H9 (cell line): Measurements from ENCODE around the gene PDZD2. TPM values are rescaled to one million over a fixed set of nuclear protein-coding genes. Genes with fewer than 3 reads are reported as not detected.
"Not testable (repeated sequence)": the region's sequence is repeated elsewhere in the genome, so short reads cannot be mapped to it uniquely, and the experiment has no call there.

ENCODE experiments used
- DNase-seq: peaks from one replicate; pipeline ENCODE4 v3.0.0-alpha.2; 2017
- H2AFZ ChIP-seq: one replicate; pipeline ENCODE4 v1.6.1; 2013; ENCODE audit warnings: mild to moderate bottlenecking, low read length, control low read depth, moderate library complexity
- H2AK5ac ChIP-seq: 2 replicates; pipeline ENCODE4 v1.6.1; 2013; ENCODE audit warnings: low read length, control low read depth, mixed read lengths; ENCODE audit not compliant: insufficient read length
- H2BK120ac ChIP-seq: one replicate; pipeline ENCODE4 v1.6.1; 2013; ENCODE audit warnings: low read depth, mild to moderate bottlenecking, low read length, control low read depth, inconsistent platforms; ENCODE audit not compliant: poor library complexity, severe bottlenecking
- H2BK12ac ChIP-seq: 2 replicates; pipeline ENCODE4 v1.6.1; 2013; ENCODE audit warnings: low read length, control low read depth, mixed read lengths, low read depth; ENCODE audit not compliant: insufficient read length
- H2BK15ac ChIP-seq: 2 replicates; pipeline ENCODE4 v1.6.1; 2013; ENCODE audit warnings: low read depth, low read length, control low read depth
- H2BK20ac ChIP-seq: one replicate; pipeline ENCODE4 v1.6.1; 2013; ENCODE audit warnings: low read depth, mild to moderate bottlenecking, low read length, control low read depth, inconsistent platforms; ENCODE audit not compliant: poor library complexity, severe bottlenecking
- H2BK5ac ChIP-seq: 2 replicates; pipeline ENCODE4 v1.6.1; 2013; ENCODE audit warnings: low read length, control low read depth, mixed read lengths; ENCODE audit not compliant: insufficient read length
- H3K14ac ChIP-seq: 2 replicates; pipeline ENCODE4 v1.6.1; 2013; ENCODE audit warnings: low read length, control low read depth; ENCODE audit not compliant: insufficient read depth
- H3K18ac ChIP-seq: 2 replicates; pipeline ENCODE4 v1.6.1; 2013; ENCODE audit warnings: low read depth, mild to moderate bottlenecking, mixed read lengths, low read length, control low read depth; ENCODE audit not compliant: insufficient read length
- H3K23ac ChIP-seq: 2 replicates; pipeline ENCODE4 v1.6.1; 2013; ENCODE audit warnings: low read length, control low read depth, mixed read lengths, low read depth; ENCODE audit not compliant: insufficient read length
- H3K23me2 ChIP-seq: 2 replicates; pipeline ENCODE4 v1.6.1; 2013; ENCODE audit warnings: low read depth, mild to moderate bottlenecking, mixed read lengths, low read length, control low read depth; ENCODE audit not compliant: insufficient read length, poor library complexity, severe bottlenecking
- H3K27ac ChIP-seq: 2 replicates; pipeline ENCODE4 v1.5.1; 2013; ENCODE audit warnings: low read length, control low read depth, mixed read lengths, low read depth; ENCODE audit not compliant: insufficient read length
- H3K27me3 ChIP-seq: 2 replicates; pipeline ENCODE4 v1.6.1; 2013; ENCODE audit warnings: low read length, control low read depth, inconsistent platforms; ENCODE audit not compliant: insufficient read depth
- H3K4ac ChIP-seq: 2 replicates; pipeline ENCODE4 v1.6.1; 2013; ENCODE audit warnings: low read depth, mild to moderate bottlenecking, control low read depth, inconsistent platforms, low read length, moderate library complexity
- H3K4me1 ChIP-seq: 2 replicates; pipeline ENCODE4 v1.6.1; 2013; ENCODE audit warnings: low read length, control low read depth, inconsistent platforms; ENCODE audit not compliant: insufficient read depth
- H3K4me2 ChIP-seq: 2 replicates; pipeline ENCODE4 v1.6.1; 2013; ENCODE audit warnings: low read length, control low read depth, mixed read lengths; ENCODE audit not compliant: insufficient read length, insufficient read depth
- H3K56ac ChIP-seq: 2 replicates; pipeline ENCODE4 v1.6.1; 2013; ENCODE audit warnings: low read depth, mild to moderate bottlenecking, mixed read lengths, low read length, control low read depth; ENCODE audit not compliant: insufficient read length
- H3K79me1 ChIP-seq: 2 replicates; pipeline ENCODE4 v1.6.1; 2013; ENCODE audit warnings: low read depth, mild to moderate bottlenecking, moderate library complexity, low read length, control low read depth, inconsistent platforms; ENCODE audit not compliant: insufficient read depth, poor library complexity, severe bottlenecking
- H3K79me2 ChIP-seq: 2 replicates; pipeline ENCODE4 v1.6.1; 2013; ENCODE audit warnings: low read length, control low read depth, inconsistent platforms; ENCODE audit not compliant: insufficient read depth
- H3K9ac ChIP-seq: 2 replicates; pipeline ENCODE4 v1.6.1; 2013; ENCODE audit warnings: low read length, control low read depth, mixed read lengths; ENCODE audit not compliant: insufficient read length; ENCODE audit errors: extremely low read depth
- H3K9me3 ChIP-seq: one replicate; pipeline ENCODE4 v1.6.1; 2013; ENCODE audit warnings: low read depth, low read length, inconsistent platforms; ENCODE audit not compliant: control insufficient read depth
- H3T11ph ChIP-seq: one replicate; pipeline ENCODE4 v1.6.1; 2013; ENCODE audit warnings: mild to moderate bottlenecking, low read length, control low read depth, inconsistent platforms
- H4K20me1 ChIP-seq: one replicate; pipeline ENCODE4 v1.6.1; 2013; ENCODE audit not compliant: control insufficient read depth, insufficient read length, insufficient read depth
- H4K5ac ChIP-seq: 2 replicates; pipeline ENCODE4 v1.6.1; 2013; ENCODE audit warnings: low read depth, mild to moderate bottlenecking, mixed read lengths, low read length, control low read depth; ENCODE audit not compliant: insufficient read length
- H4K8ac ChIP-seq: replicated peaks from 2 replicates; pipeline ENCODE4 v1.6.1; 2013; ENCODE audit warnings: low read length, control low read depth, mixed read lengths, low read depth; ENCODE audit not compliant: insufficient read length
- H4K91ac ChIP-seq: 2 replicates; pipeline ENCODE4 v1.6.1; 2013; ENCODE audit warnings: low read depth, mild to moderate bottlenecking, moderate library complexity, mixed read lengths, low read length, control low read depth; ENCODE audit not compliant: insufficient read length
- H3K27ac Mint-ChIP-seq, 3 experiments: 2 replicates in 2 of 3; 3 replicates in 1 of 3; pipeline ENCODE4 v1.8.0; 2020 to 2021; ENCODE audit warnings: mixed read lengths in 3 of 3, mild to moderate bottlenecking in 1 of 3, moderate library complexity in 1 of 3
- H3K27me3 Mint-ChIP-seq: 2 replicates; pipeline ENCODE4 v1.8.0; 2021; ENCODE audit warnings: low read depth, mild to moderate bottlenecking, moderate library complexity, mixed read lengths
- H3K36me3 Mint-ChIP-seq, 3 experiments: 2 replicates in 2 of 3; 3 replicates in 1 of 3; pipeline ENCODE4 v1.8.0; 2020 to 2021; ENCODE audit warnings: low read depth in 3 of 3, mixed read lengths in 3 of 3; ENCODE audit not compliant: insufficient read depth in 1 of 3
- H3K4me1 Mint-ChIP-seq, 2 experiments: 2 replicates each; pipeline ENCODE4 v1.8.0; 2020; ENCODE audit warnings: mixed read lengths in 2 of 2
- H3K4me3 Mint-ChIP-seq, 2 experiments: 2 replicates in 1 of 2; 3 replicates in 1 of 2; pipeline ENCODE4 v1.8.0; 2020 to 2021; ENCODE audit warnings: mild to moderate bottlenecking in 2 of 2, mixed read lengths in 2 of 2, moderate library complexity in 1 of 2
- H3K9me3 Mint-ChIP-seq, 2 experiments: 2 replicates in 1 of 2; 3 replicates in 1 of 2; pipeline ENCODE4 v1.8.0; 2020; ENCODE audit warnings: mild to moderate bottlenecking in 2 of 2, mixed read lengths in 2 of 2, moderate library complexity in 1 of 2
- WGBS: extraction: QIAGEN DNeasy Blood & Tissue Kit; methylation state at CpG from one replicate; pipeline ENCODE4 v1.1.7; 2013; ENCODE audit warnings: missing lambda C conversion rate, low lambda C conversion rate, mixed read lengths; ENCODE audit not compliant: insufficient read length; ENCODE audit errors: extremely low coverage; 5-methylcytosine and 5-hydroxymethylcytosine counted together
- total RNA-seq: library from RNA; stranded (reverse); gene quantifications from 2 replicates; pipeline ENCODE4 v1.2.1, GENCODE V29; 2021
- TF ChIP-seq, protein P1 (sequence below): fragments of 200-600 bp; sonication (generic); conservative IDR thresholded peaks from 3 replicates; pipeline ENCODE4 v1.8.0; 2021; ENCODE audit warnings: antibody characterized with exemption, mild to moderate bottlenecking

Gene PDZD2
- total RNA-seq, 1 experiment from 2014 or later = 9.9 TPM

DNA sequence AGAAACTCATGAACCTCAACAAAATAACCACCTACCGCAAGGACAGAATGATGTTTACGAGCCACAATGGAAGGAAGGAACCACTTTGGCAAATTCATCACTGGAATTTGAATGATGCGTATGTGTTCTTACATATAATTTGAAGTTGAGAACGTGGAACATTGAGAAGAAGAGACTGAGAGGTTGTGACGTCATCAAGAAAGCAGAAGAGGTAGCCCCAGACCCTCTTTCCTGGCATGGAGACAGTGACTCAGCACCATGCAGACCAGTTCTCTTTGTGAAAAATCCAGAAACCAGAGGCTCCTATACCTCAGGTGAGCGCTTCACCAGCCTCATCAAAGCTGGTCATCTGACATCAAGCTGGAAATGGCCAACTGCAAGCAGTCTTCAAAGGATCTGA is 124.5 kb downstream of the PDZD2 start:
- Histone ChIP-seq H3K18ac (no peak overlapping the region), H3K79me1 (no peaks in the 10 kb centered on the region), H3K23me2 (no peaks in the 10 kb centered on the region), H2BK15ac (no peak overlapping the region), H3K56ac (no peak overlapping the region), H3K4me1 (no peaks in the 10 kb centered on the region), H2BK120ac (no peak overlapping the region), H2AFZ (no peak overlapping the region), H3K4ac (no peak overlapping the region), H3K9me3 (no peaks in the 10 kb centered on the region), H3K4me2 (no peak overlapping the region), H3K9ac (no peak overlapping the region), H2AK5ac (no peak overlapping the region), H3K27me3 (no peaks in the 10 kb centered on the region), H4K8ac (no peak overlapping the region), H3K14ac (no peak overlapping the region), H2BK20ac (no peak overlapping the region), H3K23ac (no peak overlapping the region), H4K91ac (no peak overlapping the region), H3K79me2 (no peaks in the 10 kb centered on the region), H2BK12ac (no peak overlapping the region), H3T11ph (no peak overlapping the region), H4K20me1 (no peaks in the 10 kb centered on the region), H2BK5ac (no peak overlapping the region), H4K5ac (no peak overlapping the region), H3K27ac (no peak overlapping the region)
- no peaks in the 10 kb centered on the region for H3K9me3 Mint-ChIP-seq
- H3K27ac Mint-ChIP-seq = no peak overlapping the region
- peaks cover 0 to 11% of the 10 kb centered on the region in 2 experiments; a peak in 2 of 4 replicates for H3K4me1 Mint-ChIP-seq
- WGBS = no CpG with 5 or more reads among the region's 6 CpGs
- peaks cover 15% of the 10 kb centered on the region for H3K27me3 Mint-ChIP-seq
- H3K4me3 Mint-ChIP-seq = no peak overlapping the region
- TF ChIP-seq, protein P1, sequence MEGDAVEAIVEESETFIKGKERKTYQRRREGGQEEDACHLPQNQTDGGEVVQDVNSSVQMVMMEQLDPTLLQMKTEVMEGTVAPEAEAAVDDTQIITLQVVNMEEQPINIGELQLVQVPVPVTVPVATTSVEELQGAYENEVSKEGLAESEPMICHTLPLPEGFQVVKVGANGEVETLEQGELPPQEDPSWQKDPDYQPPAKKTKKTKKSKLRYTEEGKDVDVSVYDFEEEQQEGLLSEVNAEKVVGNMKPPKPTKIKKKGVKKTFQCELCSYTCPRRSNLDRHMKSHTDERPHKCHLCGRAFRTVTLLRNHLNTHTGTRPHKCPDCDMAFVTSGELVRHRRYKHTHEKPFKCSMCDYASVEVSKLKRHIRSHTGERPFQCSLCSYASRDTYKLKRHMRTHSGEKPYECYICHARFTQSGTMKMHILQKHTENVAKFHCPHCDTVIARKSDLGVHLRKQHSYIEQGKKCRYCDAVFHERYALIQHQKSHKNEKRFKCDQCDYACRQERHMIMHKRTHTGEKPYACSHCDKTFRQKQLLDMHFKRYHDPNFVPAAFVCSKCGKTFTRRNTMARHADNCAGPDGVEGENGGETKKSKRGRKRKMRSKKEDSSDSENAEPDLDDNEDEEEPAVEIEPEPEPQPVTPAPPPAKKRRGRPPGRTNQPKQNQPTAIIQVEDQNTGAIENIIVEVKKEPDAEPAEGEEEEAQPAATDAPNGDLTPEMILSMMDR = no peak
- no peak for DNase-seq
- no peaks in the 10 kb centered on the region for H3K36me3 Mint-ChIP-seq

DNA sequence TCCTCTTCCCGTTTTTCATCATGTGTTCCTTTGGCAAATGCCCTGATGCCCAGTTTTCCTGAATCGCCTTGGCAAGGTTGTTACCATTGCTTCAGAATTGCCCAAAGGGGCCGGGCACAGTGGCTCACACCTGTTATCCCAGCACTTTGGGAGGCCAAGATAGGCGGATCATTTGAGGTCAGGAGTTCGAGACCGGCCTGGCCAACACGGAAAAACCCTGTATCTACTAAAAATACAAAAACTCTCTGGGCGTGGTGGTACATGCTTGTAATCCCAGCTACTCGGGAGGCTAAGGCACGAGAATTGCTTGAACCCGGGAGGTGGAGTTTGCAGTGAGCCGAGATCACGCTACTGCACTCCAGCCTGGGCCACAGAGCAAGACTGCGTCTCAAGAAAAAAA is 125.8 kb downstream of the PDZD2 start:
- not testable (repeated sequence) for H2BK20ac ChIP-seq, H3K4me3 Mint-ChIP-seq, H3K27ac Mint-ChIP-seq, H3K36me3 Mint-ChIP-seq, H3K9ac ChIP-seq, H3T11ph ChIP-seq, H3K23ac ChIP-seq, H2BK5ac ChIP-seq, H4K20me1 ChIP-seq, H3K9me3 ChIP-seq, H3K27me3 ChIP-seq, H3K18ac ChIP-seq, H3K79me2 ChIP-seq, H3K27ac ChIP-seq, H4K5ac ChIP-seq, H3K4me2 ChIP-seq, DNase-seq, H2AFZ ChIP-seq, H3K4me1 ChIP-seq, H3K14ac ChIP-seq, H4K91ac ChIP-seq, H3K9me3 Mint-ChIP-seq, H3K23me2 ChIP-seq, H3K79me1 ChIP-seq, H2BK15ac ChIP-seq, H2BK12ac ChIP-seq, H3K4ac ChIP-seq, H2AK5ac ChIP-seq, H2BK120ac ChIP-seq, H3K56ac ChIP-seq, H4K8ac ChIP-seq
- peaks cover 12% of the 10 kb centered on the region for H3K27me3 Mint-ChIP-seq
- no CpG with 5 or more reads among the region's 14 CpGs for WGBS
- H3K4me1 Mint-ChIP-seq = peaks cover 9 to 15% of the 10 kb centered on the region in 2 experiments
